B cell (primary cell): ENCODE measurements around the gene CTNNA1. TPM values are rescaled to one million over a fixed set of nuclear protein-coding genes. Genes with fewer than 3 reads are reported as not detected.

Experiments
- ATAC-seq: fragments of 200-7000 bp; cut with Tn5 transposase; one replicate; pipeline ENCODE4 v1.10.0; 2021; ENCODE audit warnings: low read depth, mild to moderate bottlenecking, moderate number of reproducible peaks, moderate library complexity
- CTCF ChIA-PET: fragments of 350-600 bp; sonication (Branson Sonifier 250); formaldehyde crosslinking; loops from one replicate; lab custom pipeline; 2021; ENCODE audit warnings: antibody characterized with exemption, inconsistent platforms; lab: Charles Lee
- POLR2A ChIA-PET: fragments of 350-600 bp; sonication (Branson Sonifier 250); formaldehyde crosslinking; loops from one replicate; lab custom pipeline; 2021; ENCODE audit warnings: antibody characterized with exemption; lab: Charles Lee
- DNase-seq: peaks from one replicate; pipeline ENCODE4 v3.0.0; 2013
- H2AFZ ChIP-seq: 2 replicates; pipeline ENCODE4 v1.6.1; 2012; ENCODE audit warnings: mild to moderate bottlenecking, low read depth, low read length; ENCODE audit not compliant: insufficient read depth, poor library complexity, severe bottlenecking
- H3K27ac ChIP-seq, 2 donors: 1 replicate in 1 of 2; 2 replicates in 1 of 2; pipeline ENCODE4 v1.5.1; 2012 to 2013; ENCODE audit warnings: low read length in 2 of 2, mild to moderate bottlenecking in 2 of 2, moderate library complexity in 1 of 2
- H3K27me3 ChIP-seq, 4 experiments: fragments of 200-600 bp in 1 of 4; sonication (generic) in 1 of 4; replicated peaks in 1 of 4; 1 replicate in 2 of 4; 2 replicates in 2 of 4; pipeline versions ENCODE4 v1.6.1 to v1.7.0; 2013 to 2016; ENCODE audit warnings: low read length in 3 of 4, mild to moderate bottlenecking in 2 of 4, mixed read lengths in 1 of 4, moderate library complexity in 1 of 4; ENCODE audit not compliant: insufficient read depth in 4 of 4, control insufficient read depth in 3 of 4; ENCODE audit errors: control extremely low read depth in 1 of 4
- H3K36me3 ChIP-seq, 2 experiments: replicated peaks in 1 of 2; 1 replicate in 1 of 2; 2 replicates in 1 of 2; pipeline versions ENCODE4 v1.6.1 to v1.7.1; 2013; ENCODE audit warnings: low read length in 1 of 2; ENCODE audit not compliant: insufficient read depth in 2 of 2, control insufficient read depth in 1 of 2; ENCODE audit errors: control extremely low read depth in 1 of 2, extremely low read depth in 1 of 2
- H3K4me1 ChIP-seq, 2 donors: fragments of 200-600 bp in 1 of 2; sonication (generic) in 1 of 2; 1 replicate in 1 of 2; 2 replicates in 1 of 2; pipeline versions ENCODE4 v1.5.1 to v1.6.1; 2013 to 2017; ENCODE audit warnings: low read length in 2 of 2; ENCODE audit not compliant: control insufficient read depth in 2 of 2, insufficient read depth in 2 of 2
- H3K4me2 ChIP-seq: replicated peaks from 2 replicates; pipeline ENCODE3; 2012; ENCODE audit warnings: mild to moderate bottlenecking, low read depth, low read length; ENCODE audit not compliant: poor library complexity, severe bottlenecking
- H3K4me3 ChIP-seq, 5 experiments: fragments of 200-600 bp in 1 of 5; sonication (generic) in 1 of 5; 1 replicate in 3 of 5; 2 replicates in 2 of 5; pipeline versions ENCODE4 v1.5.1 to v1.7.0; 2011 to 2016; ENCODE audit warnings: low read length in 4 of 5, mild to moderate bottlenecking in 4 of 5, low read depth in 2 of 5, control low read depth in 1 of 5, moderate library complexity in 1 of 5; ENCODE audit not compliant: insufficient read depth in 1 of 5; ENCODE audit errors: control extremely low read depth in 1 of 5, extremely low read depth in 1 of 5
- H3K79me2 ChIP-seq: fragments of 200-600 bp; sonication (generic); one replicate; pipeline ENCODE4 v1.6.0; 2016; ENCODE audit warnings: low read length; ENCODE audit not compliant: control insufficient read depth, insufficient read depth
- H3K9ac ChIP-seq: fragments of 200-600 bp; sonication (generic); 2 replicates; pipeline ENCODE4 v1.6.1; 2017; ENCODE audit warnings: mild to moderate bottlenecking, low read length, moderate library complexity
- H3K9me3 ChIP-seq, 3 donors: one replicate each; pipeline versions ENCODE4 v1.6.1 to v1.7.1; 2013; ENCODE audit warnings: low read length in 2 of 3; ENCODE audit not compliant: control insufficient read depth in 2 of 3, insufficient read depth in 1 of 3; ENCODE audit errors: control extremely low read depth in 1 of 3
- H4K20me1 ChIP-seq: 2 replicates; pipeline ENCODE4 v1.6.0; 2012; ENCODE audit warnings: mild to moderate bottlenecking, low read length; ENCODE audit not compliant: insufficient read depth, control insufficient read depth, poor library complexity, severe bottlenecking
- H3K27ac Mint-ChIP-seq: one replicate; pipeline ENCODE4 v1.8.0; 2021; ENCODE audit warnings: mixed read lengths
- H3K27me3 Mint-ChIP-seq: one replicate; pipeline ENCODE4 v1.8.0; 2021; ENCODE audit warnings: mixed read lengths
- H3K4me1 Mint-ChIP-seq: one replicate; pipeline ENCODE4 v1.8.0; 2021; ENCODE audit warnings: mixed read lengths
- H3K4me3 Mint-ChIP-seq: one replicate; pipeline ENCODE4 v1.8.0; 2021; ENCODE audit warnings: mixed read lengths
- H3K9me3 Mint-ChIP-seq: one replicate; pipeline ENCODE4 v1.8.0; 2022; ENCODE audit warnings: mixed read lengths; ENCODE audit not compliant: insufficient read depth
- EZH2 ChIP-seq: IDR thresholded peaks from 2 replicates; pipeline ENCODE4 v1.6.1; 2012; ENCODE audit warnings: borderline replicate concordance, low read depth, mild to moderate bottlenecking, moderate library complexity, low read length; ENCODE audit not compliant: insufficient read depth, poor library complexity, severe bottlenecking
- WGBS: methylation state at CpG from one replicate; pipeline ENCODE4 v1.1.5; 2013; ENCODE audit warnings: missing lambda C conversion rate; ENCODE audit not compliant: insufficient coverage; 5-methylcytosine and 5-hydroxymethylcytosine counted together
- intact Hi-C: fragments of 100-400 bp; cut with micrococcal nuclease; formaldehyde crosslinking; loops from one replicate; pipeline ENCODE4 v1.10.0; 2022
- polyA plus RNA-seq: library from polyadenylated mRNA; depleted of rRNA; stranded (reverse); fragments of >200 nt; gene quantifications from 2 replicates; pipeline ENCODE4 v1.2.3, GENCODE V29; 2012
- total RNA-seq, 2 donors: library from RNA; stranded (reverse); fragments of 120-200 nt in 1 of 2; gene quantifications; 1 replicate in 1 of 2; 2 replicates in 1 of 2; pipeline versions ENCODE4 v1.2.3 to v1.2.4, GENCODE V29; 2013 to 2022
- TF ChIP-seq, protein P1 (sequence below): fragments of 200-600 bp; IDR thresholded peaks from one replicate; pipeline ENCODE4 v1.8.0; 2022; ENCODE audit warnings: antibody characterized with exemption, mild to moderate bottlenecking

Gene CTNNA1
- total and polyA plus RNA-seq, 2 donors (not counting 1 experiment from before 2014, with no cell fraction given): 22.7 to 96.0 TPM

DNA sequence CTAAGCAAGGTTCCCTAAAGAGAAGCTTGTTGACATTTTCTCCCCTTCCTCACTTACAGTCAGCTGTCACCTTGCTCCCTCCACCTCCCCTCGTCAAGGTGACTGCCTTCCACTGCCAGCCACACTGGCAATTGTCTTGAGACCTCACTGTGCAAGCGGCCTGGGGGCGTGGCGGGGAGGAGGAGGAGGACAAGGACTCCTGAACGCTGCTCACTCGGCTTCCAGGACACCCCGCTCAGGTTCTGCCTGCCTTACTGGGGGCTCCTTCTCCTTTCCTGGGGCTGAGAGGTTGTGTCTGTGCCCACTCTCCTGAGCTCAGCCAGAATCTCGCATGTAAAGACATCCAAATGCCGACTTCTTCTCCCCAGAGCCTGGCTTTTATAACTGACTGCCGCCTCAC, 182.2 kb downstream of the CTNNA1 start:
- Mint-ChIP-seq H3K4me1 (no peaks in the 10 kb centered on the region), H3K27me3 (no peaks in the 10 kb centered on the region), H3K9me3 (no peaks in the 10 kb centered on the region), H3K4me3 (no peak overlapping the region), H3K27ac (no peak overlapping the region)
- DNase-seq: no peak
- Histone ChIP-seq H3K27ac (no peak overlapping the region), H3K4me3 (no peak overlapping the region), H3K27me3 (no peaks in the 10 kb centered on the region), H4K20me1 (no peaks in the 10 kb centered on the region), H3K4me2 (no peak overlapping the region), H3K79me2 (no peaks in the 10 kb centered on the region), H3K9me3 (no peaks in the 10 kb centered on the region), H3K36me3 (peaks cover 1 to 27% of the 10 kb centered on the region in 2 experiments), H2AFZ (no peak overlapping the region), H3K4me1 (no peaks in the 10 kb centered on the region), H3K9ac (no peak overlapping the region)
- ATAC-seq: no peak
- intact Hi-C loops: no loop called here
- no peak for TF ChIP-seq EZH2
- TF ChIP-seq, protein P1, sequence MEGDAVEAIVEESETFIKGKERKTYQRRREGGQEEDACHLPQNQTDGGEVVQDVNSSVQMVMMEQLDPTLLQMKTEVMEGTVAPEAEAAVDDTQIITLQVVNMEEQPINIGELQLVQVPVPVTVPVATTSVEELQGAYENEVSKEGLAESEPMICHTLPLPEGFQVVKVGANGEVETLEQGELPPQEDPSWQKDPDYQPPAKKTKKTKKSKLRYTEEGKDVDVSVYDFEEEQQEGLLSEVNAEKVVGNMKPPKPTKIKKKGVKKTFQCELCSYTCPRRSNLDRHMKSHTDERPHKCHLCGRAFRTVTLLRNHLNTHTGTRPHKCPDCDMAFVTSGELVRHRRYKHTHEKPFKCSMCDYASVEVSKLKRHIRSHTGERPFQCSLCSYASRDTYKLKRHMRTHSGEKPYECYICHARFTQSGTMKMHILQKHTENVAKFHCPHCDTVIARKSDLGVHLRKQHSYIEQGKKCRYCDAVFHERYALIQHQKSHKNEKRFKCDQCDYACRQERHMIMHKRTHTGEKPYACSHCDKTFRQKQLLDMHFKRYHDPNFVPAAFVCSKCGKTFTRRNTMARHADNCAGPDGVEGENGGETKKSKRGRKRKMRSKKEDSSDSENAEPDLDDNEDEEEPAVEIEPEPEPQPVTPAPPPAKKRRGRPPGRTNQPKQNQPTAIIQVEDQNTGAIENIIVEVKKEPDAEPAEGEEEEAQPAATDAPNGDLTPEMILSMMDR: no peak
- CTCF ChIA-PET: no interaction called here
- 96% methylated on average over 10 of the region's 10 CpGs for WGBS
- POLR2A ChIA-PET: no interaction called here

DNA sequence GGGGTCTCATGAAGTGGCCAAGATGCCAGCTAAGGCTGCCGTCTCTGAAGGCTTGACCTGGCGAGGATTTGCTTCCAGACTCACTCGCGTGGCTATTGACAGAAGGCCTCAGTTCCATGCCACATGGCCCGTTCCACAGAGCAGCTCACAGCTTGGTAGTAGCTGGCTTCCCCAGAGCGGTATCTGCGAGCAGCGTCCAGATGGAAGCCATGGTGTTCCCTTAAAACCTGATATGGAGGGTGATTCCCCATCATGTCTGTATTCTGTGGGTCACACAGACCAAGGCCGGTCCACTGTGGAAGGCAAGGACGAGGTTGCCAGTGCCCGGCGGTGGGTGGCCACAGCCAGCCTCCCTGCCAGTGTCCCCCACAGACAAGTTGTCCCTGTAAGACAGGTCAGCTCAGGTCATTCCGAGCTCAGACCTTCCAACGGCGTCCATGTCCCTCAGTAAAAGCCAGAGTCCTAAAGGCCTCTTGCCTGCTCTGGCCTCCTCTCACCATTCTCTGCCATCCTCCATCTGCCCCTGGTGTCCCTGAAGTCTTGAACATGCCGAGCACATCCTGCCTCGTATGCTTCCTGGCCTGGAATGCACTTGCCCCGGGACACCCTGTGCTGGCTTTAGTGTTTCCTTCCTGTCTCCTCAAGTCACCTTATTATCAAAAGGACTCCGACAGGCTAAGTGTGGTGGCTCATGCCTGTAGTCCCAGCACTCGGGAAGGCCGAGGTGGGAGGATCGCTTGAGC, 183.2 kb downstream of the CTNNA1 start:
- no peak overlapping the region for H3K4me3 ChIP-seq
- Mint-ChIP-seq H3K27me3 (no peaks in the 10 kb centered on the region), H3K4me3 (no peak overlapping the region), H3K27ac (no peak overlapping the region), H3K9me3 (no peaks in the 10 kb centered on the region), H3K4me1 (no peaks in the 10 kb centered on the region)
- H3K79me2 ChIP-seq: no peaks in the 10 kb centered on the region
- H3K9ac ChIP-seq: no peak overlapping the region
- no peaks in the 10 kb centered on the region for H3K9me3 ChIP-seq
- WGBS: 96% methylated on average over 22 of the region's 22 CpGs
- H3K36me3 ChIP-seq: peaks cover 1 to 18% of the 10 kb centered on the region in 2 experiments
- intact Hi-C loops: no loop called here
- no peak overlapping the region for H3K4me2 ChIP-seq
- ATAC-seq (no peak), DNase-seq (no peak)
- H3K4me1 ChIP-seq: no peaks in the 10 kb centered on the region
- no peak overlapping the region for H2AFZ ChIP-seq
- ChIA-PET POLR2A (no interaction called here), CTCF (no interaction called here)
- H4K20me1 ChIP-seq: no peaks in the 10 kb centered on the region
- no peak for TF ChIP-seq EZH2
- TF ChIP-seq, protein P1: no peak
- no peak overlapping the region for H3K27ac ChIP-seq
- H3K27me3 ChIP-seq: no peaks in the 10 kb centered on the region
